ENCODE results near the gene ATP9A. TPM values are rescaled to one million over a fixed set of nuclear protein-coding genes. Genes with fewer than 3 reads are reported as not detected.

Gene ATP9A
- total and polyA plus RNA-seq, 12 donors: 3.4 to 32.1 (median 24.6) TPM

DNA sequence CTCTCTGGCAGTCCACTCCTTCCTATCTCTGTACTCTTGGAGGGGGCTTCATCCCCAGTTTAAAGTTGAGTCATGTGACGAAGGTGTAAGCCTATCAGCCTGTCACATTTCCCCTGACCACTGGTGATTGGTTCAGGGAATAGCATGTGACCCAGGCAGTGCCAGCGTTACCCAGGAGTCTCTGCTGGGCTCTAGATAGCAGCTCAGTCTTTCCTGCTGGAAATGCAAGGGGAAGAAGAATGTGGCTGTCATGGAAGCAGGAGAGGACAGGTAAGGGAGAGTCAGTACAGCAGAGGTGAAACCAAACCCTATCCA is 190.1 kb downstream of the ATP9A start:
- TF ChIP-seq, protein P1, sequence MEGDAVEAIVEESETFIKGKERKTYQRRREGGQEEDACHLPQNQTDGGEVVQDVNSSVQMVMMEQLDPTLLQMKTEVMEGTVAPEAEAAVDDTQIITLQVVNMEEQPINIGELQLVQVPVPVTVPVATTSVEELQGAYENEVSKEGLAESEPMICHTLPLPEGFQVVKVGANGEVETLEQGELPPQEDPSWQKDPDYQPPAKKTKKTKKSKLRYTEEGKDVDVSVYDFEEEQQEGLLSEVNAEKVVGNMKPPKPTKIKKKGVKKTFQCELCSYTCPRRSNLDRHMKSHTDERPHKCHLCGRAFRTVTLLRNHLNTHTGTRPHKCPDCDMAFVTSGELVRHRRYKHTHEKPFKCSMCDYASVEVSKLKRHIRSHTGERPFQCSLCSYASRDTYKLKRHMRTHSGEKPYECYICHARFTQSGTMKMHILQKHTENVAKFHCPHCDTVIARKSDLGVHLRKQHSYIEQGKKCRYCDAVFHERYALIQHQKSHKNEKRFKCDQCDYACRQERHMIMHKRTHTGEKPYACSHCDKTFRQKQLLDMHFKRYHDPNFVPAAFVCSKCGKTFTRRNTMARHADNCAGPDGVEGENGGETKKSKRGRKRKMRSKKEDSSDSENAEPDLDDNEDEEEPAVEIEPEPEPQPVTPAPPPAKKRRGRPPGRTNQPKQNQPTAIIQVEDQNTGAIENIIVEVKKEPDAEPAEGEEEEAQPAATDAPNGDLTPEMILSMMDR (IDR thresholded peaks at IDR 0.05): no peak
- no peaks in the 10 kb centered on the region for H3K27me3 ChIP-seq
- H3K4me1 ChIP-seq: peaks cover 0 to 11% (median 7%) of the 10 kb centered on the region in 9 donors
- no peaks in the 10 kb centered on the region for H3K36me3 ChIP-seq
- DNase-seq (no peak), ATAC-seq (no peak)
- intact Hi-C loops (cut with DNase I): no loop called here
- H3K4me3 ChIP-seq: no peak overlapping the region
- WGBS, 2 donors: 92 to 94% methylated on average over 2 of the region's 2 CpGs
- H3K27ac ChIP-seq: no peak overlapping the region
- H3K9me3 ChIP-seq: peaks cover 0 to 12% (median 0%) of the 10 kb centered on the region in 11 donors

DNA sequence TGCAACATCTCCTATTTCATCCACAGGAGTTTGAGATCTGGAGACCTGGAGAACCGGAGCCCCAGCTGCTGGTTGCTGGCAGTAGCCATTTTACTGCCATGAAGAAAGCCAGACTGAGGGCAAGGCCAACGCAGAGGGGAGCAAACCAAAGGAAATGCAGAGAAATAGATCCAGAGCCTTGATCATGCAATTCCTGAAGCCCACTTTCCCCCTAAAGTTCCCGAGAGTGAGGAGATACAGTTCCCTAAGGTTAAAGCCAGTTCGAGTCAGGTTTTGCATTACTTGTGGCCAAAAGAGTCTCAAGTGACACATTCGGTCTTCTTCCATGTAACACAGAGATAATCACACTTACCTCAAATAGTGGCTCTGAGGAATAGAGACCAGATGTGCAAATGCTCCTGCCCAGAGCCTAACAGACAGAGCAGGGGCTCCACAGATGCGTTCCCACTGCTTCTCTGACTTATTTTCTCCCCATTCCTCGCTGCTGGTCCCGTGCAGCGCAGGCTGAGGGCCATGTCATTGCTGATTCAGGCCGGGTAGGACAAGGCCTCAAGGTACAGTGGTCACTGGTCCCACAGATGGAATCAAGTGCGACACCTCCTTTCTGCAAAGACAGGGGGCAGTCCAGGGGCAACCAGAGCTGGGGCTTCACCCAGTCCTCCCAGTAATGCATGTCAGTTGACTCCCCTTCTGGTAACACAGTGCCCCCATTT is 190.6 kb downstream of the ATP9A start:
- peaks cover 0 to 12% (median 0%) of the 10 kb centered on the region in 11 donors for H3K9me3 ChIP-seq
- WGBS, 2 donors: 94% methylated on average over 11 of the region's 11 CpGs
- ATAC-seq: no peak
- no peaks in the 10 kb centered on the region for H3K27me3 ChIP-seq
- H3K4me1 ChIP-seq: peaks cover 0 to 14% (median 7%) of the 10 kb centered on the region in 9 donors
- no peak overlapping the region for H3K27ac ChIP-seq
- intact Hi-C loops (cut with DNase I): no loop called here
- no peaks in the 10 kb centered on the region for H3K36me3 ChIP-seq
- TF ChIP-seq, protein P1 (IDR thresholded peaks at IDR 0.05): no peak
- no peak for DNase-seq
- no peak overlapping the region for H3K4me3 ChIP-seq

DNA sequence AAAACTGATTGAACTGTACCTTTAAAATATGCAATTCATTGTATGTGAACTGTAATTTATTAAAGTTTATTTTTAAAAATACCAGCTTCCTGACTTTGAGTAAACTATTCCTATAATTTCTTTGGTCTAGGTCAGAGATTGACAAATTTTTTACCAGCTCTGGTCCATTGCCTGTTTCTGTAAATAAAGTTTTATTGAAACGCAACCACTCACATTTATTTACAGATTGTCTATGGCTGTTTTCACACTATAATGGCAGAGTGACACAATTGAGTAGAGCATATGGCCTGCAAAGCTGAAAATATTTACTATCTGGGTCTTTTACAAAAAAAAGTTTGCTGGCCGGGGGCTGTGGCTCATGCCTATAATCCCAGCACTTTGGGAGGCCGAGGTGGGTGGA is 192.7 kb downstream of the ATP9A start:
- H3K4me3 ChIP-seq: no peak overlapping the region
- intact Hi-C loops (cut with DNase I): no loop called here
- no peak for ATAC-seq
- WGBS, 2 donors: 90 to 98% methylated on average over 3 of the region's 3 CpGs
- peaks cover 0 to 24% (median 10%) of the 10 kb centered on the region in 9 donors for H3K4me1 ChIP-seq
- TF ChIP-seq, protein P1 (IDR thresholded peaks at IDR 0.05): no peak
- H3K9me3 ChIP-seq: peaks cover 0 to 12% (median 0%) of the 10 kb centered on the region in 11 donors
- H3K27ac ChIP-seq: no peak overlapping the region
- no peaks in the 10 kb centered on the region for H3K27me3 ChIP-seq
- no peak for DNase-seq
- no peaks in the 10 kb centered on the region for H3K36me3 ChIP-seq

DNA sequence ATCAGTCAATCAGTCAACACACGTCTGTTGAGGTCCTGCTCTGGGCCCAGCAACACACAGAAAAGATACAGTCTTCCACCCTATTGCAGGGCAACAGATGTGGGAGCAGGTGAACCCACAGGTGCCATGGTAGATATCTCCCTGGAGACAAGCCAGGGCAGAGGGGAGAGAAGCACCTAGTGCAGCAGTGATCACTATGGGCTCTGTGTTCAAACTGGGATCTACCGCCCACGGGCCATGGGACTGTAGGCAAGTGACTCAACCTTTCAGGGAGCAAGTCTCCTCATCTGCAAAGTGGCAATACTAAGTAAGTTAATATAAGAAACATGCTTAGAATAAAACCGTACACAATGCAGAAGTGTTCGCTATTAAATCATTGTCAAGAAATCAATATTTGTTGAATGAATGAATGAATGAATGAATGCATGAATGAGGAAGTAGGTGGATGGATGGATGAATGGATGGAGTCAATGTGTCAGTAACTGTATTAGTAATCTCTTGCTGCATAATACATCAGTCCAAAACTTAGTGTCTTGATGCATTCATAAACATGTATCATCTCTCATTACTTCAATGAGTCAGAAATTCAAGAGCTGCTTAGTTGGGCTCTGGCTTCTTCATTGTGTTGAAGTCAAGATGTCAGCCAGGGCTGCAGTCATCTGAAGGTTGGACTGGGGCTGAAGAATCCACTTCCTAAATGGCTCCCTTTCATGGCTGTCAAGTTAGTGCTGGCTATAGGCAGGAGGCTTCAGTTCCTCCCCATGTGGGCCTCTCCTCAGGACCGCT is 193.7 kb downstream of the ATP9A start:
- intact Hi-C loops (cut with DNase I): loop anchor here in 1 of 10 donors (5.0 kb wide), 1 partner anchor 127 kb away; no protein-coding TSS in a partner anchor
- Histone ChIP-seq H3K4me1 (peaks cover 0 to 32% (median 16%) of the 10 kb centered on the region in 9 donors), H3K27me3 (no peaks in the 10 kb centered on the region), H3K9me3 (peaks cover 0 to 12% (median 0%) of the 10 kb centered on the region in 11 donors), H3K36me3 (no peaks in the 10 kb centered on the region), H3K27ac (no peak overlapping the region), H3K4me3 (no peak overlapping the region)
- DNase-seq (no peak), ATAC-seq (no peak)
- 92 to 95% methylated on average over 6 of the region's 6 CpGs for WGBS, 2 donors
- TF ChIP-seq, protein P1 (IDR thresholded peaks at IDR 0.05): no peak
